ENCODE results near the gene ARAP3.
A peak's percentile ranks its signal among the peaks of the same experiment; 100 is the strongest.
"Not testable (repeated sequence)": the region's sequence is repeated elsewhere in the genome, so short reads cannot be mapped to it uniquely, and the experiment has no call there.

Gene ARAP3

GRCh38 chr5:141611289-141611688 lies 70.7 kb downstream of the ARAP3 start:
- no peak for DNase-seq (ENCODE audit: insufficient read length, low spot score)
- no peak for TF ChIP-seq TAF1 (IDR thresholded peaks at IDR 0.05; ENCODE audit: low read depth, low read length)
- no peak for TF ChIP-seq PAX5 (IDR thresholded peaks at IDR 0.05; ENCODE audit: insufficient read depth, low read length, severe bottlenecking)
- no peak for TF ChIP-seq POLR2AphosphoS5 (IDR thresholded peaks at IDR 0.05; ENCODE audit: low read depth, low read length)
- TF ChIP-seq POLR2A (IDR thresholded peaks at IDR 0.05; ENCODE audit: low read depth, low read length) = no peak
- no peak for TF ChIP-seq POU2F2 (IDR thresholded peaks at IDR 0.05; ENCODE audit: low read depth, low read length)
- no peak for TF ChIP-seq SPI1 (IDR thresholded peaks at IDR 0.05; ENCODE audit: low read depth, low read length)
- FAIRE-seq = no peak

GRCh38 chr5:141609921-141610320 lies 72.1 kb downstream of the ARAP3 start:
- DNase-seq (ENCODE audit: insufficient read length, low spot score); FAIRE-seq: not testable (repeated sequence)

DNA sequence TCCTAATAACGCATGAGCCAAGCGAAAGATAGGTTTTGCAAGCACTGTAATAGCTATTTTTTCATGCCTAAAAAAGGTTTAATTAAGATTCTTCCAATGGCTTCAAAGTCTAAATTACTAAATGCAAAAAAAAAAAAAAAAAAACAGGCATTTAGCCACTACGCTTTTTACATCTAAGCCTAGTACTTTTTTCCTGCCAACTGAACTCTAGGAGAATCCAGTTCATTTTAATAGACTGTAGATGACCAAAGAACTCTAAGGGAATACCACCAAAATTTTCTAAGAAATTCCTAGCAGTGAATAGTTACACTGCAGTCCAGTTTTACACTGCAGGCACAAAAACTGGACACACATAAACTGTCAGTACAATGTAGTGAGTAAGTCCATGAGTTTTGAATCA lies 73.0 kb downstream of the ARAP3 start:
- no peak for DNase-seq (ENCODE audit: insufficient read length, low spot score)
- TF ChIP-seq PAX5 (IDR thresholded peaks at IDR 0.05; ENCODE audit: insufficient read depth, low read length, severe bottlenecking) = no peak
- no peak for TF ChIP-seq SPI1 (IDR thresholded peaks at IDR 0.05; ENCODE audit: low read depth, low read length)
- no peak for TF ChIP-seq POLR2AphosphoS5 (IDR thresholded peaks at IDR 0.05; ENCODE audit: low read depth, low read length)
- TF ChIP-seq POLR2A (IDR thresholded peaks at IDR 0.05; ENCODE audit: low read depth, low read length) = no peak
- no peak for TF ChIP-seq POU2F2 (IDR thresholded peaks at IDR 0.05; ENCODE audit: low read depth, low read length)
- TF ChIP-seq TAF1 (IDR thresholded peaks at IDR 0.05; ENCODE audit: low read depth, low read length) = no peak
- FAIRE-seq = no peak

DNA sequence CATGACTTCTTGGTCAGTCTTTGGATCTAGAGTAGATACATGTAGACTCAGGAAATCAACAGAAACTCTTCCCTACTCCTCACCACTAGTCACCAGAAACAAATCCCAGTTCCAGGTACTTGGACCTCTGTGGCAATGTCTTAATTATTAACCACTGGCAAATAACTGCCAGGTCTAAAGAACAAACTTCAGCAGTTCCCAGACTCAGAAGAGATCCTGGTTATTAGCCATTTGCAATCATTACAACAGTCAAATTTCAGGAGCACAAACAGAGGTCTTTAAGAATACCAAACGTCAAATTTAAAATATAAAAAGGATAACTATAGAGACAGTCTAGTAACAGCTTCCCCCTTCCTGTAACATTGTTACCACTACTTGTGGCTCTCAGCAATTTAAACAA lies 73.5 kb downstream of the ARAP3 start:
- FAIRE-seq (no peak), DNase-seq (ENCODE audit: insufficient read length, low spot score) (no peak)
- TF ChIP-seq PAX5 (IDR thresholded peaks at IDR 0.05; ENCODE audit: insufficient read depth, low read length, severe bottlenecking) (no peak), SPI1 (IDR thresholded peaks at IDR 0.05; ENCODE audit: low read depth, low read length) (no peak), POLR2A (IDR thresholded peaks at IDR 0.05; ENCODE audit: low read depth, low read length) (no peak), TAF1 (IDR thresholded peaks at IDR 0.05; ENCODE audit: low read depth, low read length) (no peak), POU2F2 (IDR thresholded peaks at IDR 0.05; ENCODE audit: low read depth, low read length) (no peak), POLR2AphosphoS5 (IDR thresholded peaks at IDR 0.05; ENCODE audit: low read depth, low read length) (no peak)

GRCh38 chr5:141608046-141608445 lies 74.0 kb downstream of the ARAP3 start:
- FAIRE-seq (no peak), DNase-seq (ENCODE audit: insufficient read length, low spot score) (no peak)
- no peak for TF ChIP-seq PAX5 (IDR thresholded peaks at IDR 0.05; ENCODE audit: insufficient read depth, low read length, severe bottlenecking)
- no peak for TF ChIP-seq POLR2AphosphoS5 (IDR thresholded peaks at IDR 0.05; ENCODE audit: low read depth, low read length)
- TF ChIP-seq POU2F2 (IDR thresholded peaks at IDR 0.05; ENCODE audit: low read depth, low read length) = no peak
- TF ChIP-seq SPI1 (IDR thresholded peaks at IDR 0.05; ENCODE audit: low read depth, low read length) = no peak
- no peak for TF ChIP-seq POLR2A (IDR thresholded peaks at IDR 0.05; ENCODE audit: low read depth, low read length)
- TF ChIP-seq TAF1 (IDR thresholded peaks at IDR 0.05; ENCODE audit: low read depth, low read length) = no peak

DNA sequence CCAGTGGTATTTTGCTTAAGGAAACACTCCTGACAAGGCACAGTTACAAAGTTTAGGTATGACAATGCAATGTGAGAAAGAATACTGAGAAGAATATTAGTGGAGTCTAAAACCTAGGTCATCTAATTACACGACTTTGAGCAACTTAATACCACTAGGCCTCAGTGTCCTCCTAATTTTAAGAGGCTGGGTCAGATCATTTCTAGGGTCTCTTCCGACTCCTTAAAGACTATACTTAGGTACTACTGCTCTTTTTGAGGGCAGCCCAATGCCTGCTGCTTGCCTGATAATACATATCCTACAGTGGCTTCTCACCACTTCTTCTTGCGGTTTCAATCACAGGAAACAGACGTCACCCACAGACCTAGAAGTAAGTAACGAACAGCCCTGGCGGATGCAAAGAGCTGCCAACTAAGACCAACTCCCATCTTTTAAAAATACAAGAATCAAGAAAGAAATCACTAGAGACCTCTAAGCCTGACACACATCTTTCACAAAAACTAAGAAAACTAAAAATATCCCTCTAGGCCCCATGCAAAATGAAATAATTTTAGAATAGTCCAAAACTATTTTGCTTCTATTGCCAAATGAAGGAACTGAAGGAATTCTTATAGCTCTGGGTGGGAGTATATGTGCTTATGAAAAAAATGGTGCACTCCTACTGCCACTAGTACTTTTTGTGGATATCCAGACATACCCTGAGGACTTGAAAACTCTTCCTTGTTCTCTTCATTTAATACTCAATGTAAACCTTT lies 76.3 kb downstream of the ARAP3 start:
- peak; percentile 78 for FAIRE-seq
- DNase-seq (ENCODE audit: insufficient read length, low spot score) = peak; percentile 20
- peak; percentile 82 for TF ChIP-seq SPI1 (IDR thresholded peaks at IDR 0.05; ENCODE audit: low read depth, low read length)
- TF ChIP-seq POU2F2 (IDR thresholded peaks at IDR 0.05; ENCODE audit: low read depth, low read length) = peak; percentile 58; the same call in 1 of the 2 replicates
- TF ChIP-seq PAX5 (IDR thresholded peaks at IDR 0.05; ENCODE audit: insufficient read depth, low read length, severe bottlenecking) = no peak
- TF ChIP-seq TAF1 (IDR thresholded peaks at IDR 0.05; ENCODE audit: low read depth, low read length) = no peak
- no peak for TF ChIP-seq POLR2AphosphoS5 (IDR thresholded peaks at IDR 0.05; ENCODE audit: low read depth, low read length)

DNA sequence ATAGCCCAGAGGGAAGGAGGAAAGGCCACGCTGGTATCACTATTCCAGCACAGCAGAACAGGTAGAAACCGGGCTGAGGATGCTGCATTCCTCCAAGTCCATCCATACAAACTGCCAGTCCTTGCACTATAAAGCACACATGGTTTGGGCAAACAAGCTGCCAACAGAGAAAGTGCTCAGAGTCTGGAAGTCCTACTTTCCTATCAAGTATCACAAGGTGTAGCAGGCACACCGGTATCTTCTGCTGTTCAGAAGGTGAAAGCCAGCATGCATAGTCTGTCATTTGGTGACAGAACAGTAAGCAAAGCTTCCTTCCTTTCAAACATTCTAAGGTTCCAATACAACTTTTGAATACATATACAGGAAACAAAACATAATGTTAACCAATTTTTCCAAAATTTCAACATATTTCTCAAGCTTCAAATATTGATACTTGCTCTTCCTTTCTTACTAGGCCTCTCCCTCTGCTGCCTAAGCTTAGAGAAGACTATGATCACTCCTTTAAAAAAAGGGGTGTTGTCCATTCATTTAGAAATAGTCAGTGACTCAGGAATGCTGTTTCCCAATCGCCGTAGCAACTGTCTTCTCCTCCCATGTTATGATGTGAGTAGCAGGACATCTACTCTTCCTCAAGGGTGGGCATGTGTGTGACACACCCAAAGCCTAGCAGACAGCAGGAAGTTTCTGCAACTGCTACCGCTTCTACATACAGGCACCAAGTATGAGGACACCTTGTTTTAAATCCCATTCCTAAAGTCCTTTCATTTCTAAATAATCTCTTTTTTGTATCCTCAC lies 77.9 kb downstream of the ARAP3 start:
- peak; percentile 76 for FAIRE-seq
- DNase-seq (ENCODE audit: insufficient read length, low spot score) = no peak
- no peak for TF ChIP-seq SPI1 (IDR thresholded peaks at IDR 0.05; ENCODE audit: low read depth, low read length)
